Amniotic epithelial cell (primary cell): ENCODE data around the gene TBX3.

Experiments used
- DNase-seq: peaks from one replicate; pipeline ENCODE4 v3.0.0-alpha.2; 2010; ENCODE audit warnings: low read depth

TBX3 gene

GRCh38 chr12:114682785-114683708 is 928 bp downstream of the TBX3 start:
- no peak for DNase-seq

GRCh38 chr12:114682106-114682784 is 1.7 kb downstream of the TBX3 start:
- DNase-seq: no peak

GRCh38 chr12:114681116-114681871 is 2.7 kb downstream of the TBX3 start:
- DNase-seq: peak; percentile 70

GRCh38 chr12:114680604-114681069 is 3.3 kb downstream of the TBX3 start:
- no peak for DNase-seq

- no peak for DNase-seq
Measured at GRCh38 chr12:114679942-114680341, 4.0 kb downstream of the TBX3 start.

- DNase-seq: no peak
Measured at GRCh38 chr12:114679452-114679875, 4.5 kb downstream of the TBX3 start.

- DNase-seq: no peak
Measured at GRCh38 chr12:114678718-114679117, 5.3 kb downstream of the TBX3 start.

- no peak for DNase-seq
Measured at GRCh38 chr12:114678028-114678427, 5.9 kb downstream of the TBX3 start.

- DNase-seq: no peak
Measured at GRCh38 chr12:114676142-114676741, 7.7 kb downstream of the TBX3 start.

GRCh38 chr12:114674251-114675047 is 9.5 kb downstream of the TBX3 start:
- no peak for DNase-seq

GRCh38 chr12:114673901-114674250 is 10.1 kb downstream of the TBX3 start:
- no peak for DNase-seq

GRCh38 chr12:114673169-114673833 is 10.7 kb downstream of the TBX3 start:
- DNase-seq: peak; percentile 73

- no peak for DNase-seq
Measured at GRCh38 chr12:114672817-114673168, 11.2 kb downstream of the TBX3 start.

GRCh38 chr12:114671443-114672411 is 12.2 kb downstream of the TBX3 start:
- peak; percentile 63 for DNase-seq

- DNase-seq: no peak
Measured at GRCh38 chr12:114671066-114671442, 12.9 kb downstream of the TBX3 start.

- no peak for DNase-seq
Measured at GRCh38 chr12:114670291-114670980, 13.5 kb downstream of the TBX3 start.

- peak; percentile 53 for DNase-seq
Measured at GRCh38 chr12:114669401-114670290, 14.3 kb downstream of the TBX3 start.

GRCh38 chr12:114668886-114669288 is 15.1 kb downstream of the TBX3 start:
- DNase-seq: peak; percentile 45
